Measurements from ENCODE around the gene MTARC1. TPM values are rescaled to one million over a fixed set of nuclear protein-coding genes. Genes with fewer than 3 reads are reported as not detected.

Gene MTARC1
- total RNA-seq, 1 donor from 2014 or later = not detected

DNA sequence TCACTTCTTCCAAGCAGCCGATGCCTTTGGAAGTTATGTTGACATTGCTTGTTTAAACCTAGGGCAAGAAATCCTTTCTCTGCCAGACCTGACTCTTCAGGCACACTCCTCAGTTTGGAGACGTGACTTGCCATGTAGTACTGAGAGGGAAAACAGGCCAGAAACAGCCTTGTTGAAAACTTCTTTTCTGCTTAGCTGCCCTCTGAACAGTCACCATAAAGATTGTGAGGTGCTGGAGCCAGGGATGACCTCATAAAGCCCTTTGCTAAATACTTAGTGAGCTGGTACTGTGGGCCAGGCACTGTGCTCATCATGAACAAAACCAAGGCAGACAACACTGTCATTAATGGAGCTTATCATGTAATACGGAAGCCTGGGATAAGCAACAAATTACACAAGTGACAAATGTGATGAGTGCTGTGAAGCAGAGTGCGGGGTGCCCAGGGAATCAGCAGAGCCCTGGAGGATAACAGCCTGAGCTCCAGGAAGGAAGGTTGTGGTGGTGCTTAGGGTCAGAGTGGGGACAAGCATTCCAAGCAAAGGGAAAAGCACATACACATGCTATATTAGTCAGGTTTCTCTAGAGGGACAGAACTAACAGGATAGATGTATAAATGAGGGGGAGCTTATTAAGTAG lies 42.4 kb downstream of the MTARC1 start:
- intact Hi-C loops (cut with micrococcal nuclease) = no loop called here

DNA sequence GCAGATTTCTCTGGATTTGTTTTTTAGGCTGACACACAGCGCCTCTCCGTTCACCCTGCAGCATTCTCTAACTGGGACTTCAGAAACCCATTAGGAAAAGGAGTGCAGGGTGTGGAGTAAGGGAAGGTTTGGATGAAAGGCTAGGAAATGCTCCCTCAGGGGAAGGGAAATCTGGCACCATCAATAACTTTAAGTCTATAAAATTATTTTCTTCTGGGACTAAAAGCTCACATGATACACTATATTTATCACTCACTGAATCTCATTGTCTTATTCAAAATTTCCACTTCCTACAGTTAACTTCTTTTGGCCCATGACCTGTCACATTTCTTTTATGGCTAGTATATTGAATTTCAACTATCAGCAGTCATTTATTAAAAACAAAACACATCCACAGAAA lies 46.7 kb downstream of the MTARC1 start:
- intact Hi-C loops (cut with micrococcal nuclease) = no loop called here

DNA sequence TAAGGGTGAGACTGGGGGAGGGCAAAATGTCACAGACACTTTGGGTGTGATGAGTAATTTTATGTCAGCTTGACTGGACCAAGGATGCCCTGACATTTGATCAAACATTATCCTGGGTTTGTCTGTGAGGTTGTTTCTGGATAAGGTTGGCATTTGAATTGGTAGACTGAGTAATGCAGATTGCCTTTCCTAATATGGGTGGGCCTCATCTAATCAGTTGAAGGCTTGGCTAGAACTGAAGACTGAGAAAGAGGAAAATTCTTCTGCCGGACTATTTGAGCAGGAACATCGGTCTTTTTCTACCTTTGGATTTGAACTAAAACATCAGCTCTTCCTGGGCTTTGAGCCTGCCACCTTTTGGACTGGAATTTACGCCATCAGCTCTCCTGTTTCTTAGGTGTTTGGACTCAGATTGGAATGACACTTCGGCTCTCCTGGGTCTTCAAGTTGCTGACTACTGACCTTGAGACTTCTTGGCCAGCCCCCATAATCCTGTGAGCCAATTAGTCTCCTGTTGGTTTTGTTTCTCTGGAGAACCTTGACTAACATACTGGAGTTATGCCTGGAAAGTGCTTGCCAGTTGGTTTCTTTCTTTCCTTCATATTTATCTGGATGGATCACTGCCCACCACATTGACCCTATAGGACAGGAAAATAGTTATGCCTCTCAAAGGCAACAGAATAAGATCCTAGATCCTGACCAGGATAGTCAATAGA lies 47.6 kb downstream of the MTARC1 start:
- intact Hi-C loops (cut with micrococcal nuclease) = no loop called here

Other genes with a start within 250 kb of the MTARC1 start
- 0.34 and 0.36 TPM in 2 replicates for gene C1orf115, start 96.5 kb upstream of the MTARC1 start, total RNA-seq
- not detected in 2 replicates for gene MTARC2, start 38.6 kb upstream of the MTARC1 start, total RNA-seq
- gene HLX, start 92.5 kb downstream of the MTARC1 start, total RNA-seq = 0.91 and 1.1 TPM in 2 replicates